Effector memory CD4-positive, alpha-beta T cell (primary cell): ENCODE measurements around the gene KCTD2.
A peak's percentile ranks its signal among the peaks of the same experiment; 100 is the strongest.

Experiments used
- DNase-seq, 3 donors: peaks; one replicate each; pipeline ENCODE4 v3.0.0-alpha.2; 2020
- H3K27ac ChIP-seq: 2 replicates; pipeline ENCODE4 v1.7.0; 2013; ENCODE audit warnings: mild to moderate bottlenecking, low read length, moderate library complexity; ENCODE audit not compliant: insufficient read depth, poor library complexity, severe bottlenecking
- H3K27me3 ChIP-seq: replicated peaks from 2 replicates; pipeline ENCODE4 v1.7.0; 2013; ENCODE audit warnings: mild to moderate bottlenecking, low read length; ENCODE audit not compliant: insufficient read depth, control insufficient read depth, poor library complexity, severe bottlenecking
- H3K36me3 ChIP-seq: 2 replicates; pipeline ENCODE4 v1.7.0; 2013; ENCODE audit warnings: mild to moderate bottlenecking, low read length, moderate library complexity; ENCODE audit not compliant: control insufficient read depth, insufficient read depth
- H3K4me1 ChIP-seq: 2 replicates; pipeline ENCODE4 v1.7.0; 2013; ENCODE audit warnings: low read length, mild to moderate bottlenecking; ENCODE audit not compliant: control insufficient read depth, insufficient read depth, poor library complexity, severe bottlenecking
- H3K4me3 ChIP-seq: 2 replicates; pipeline ENCODE4 v1.7.0; 2013; ENCODE audit warnings: low read length, low read depth, mild to moderate bottlenecking; ENCODE audit not compliant: insufficient read depth, poor library complexity, severe bottlenecking
- H3K9me3 ChIP-seq: 2 replicates; pipeline ENCODE4 v1.7.0; 2013; ENCODE audit warnings: mild to moderate bottlenecking, low read length, moderate library complexity; ENCODE audit not compliant: control insufficient read depth

The KCTD2 gene

DNA sequence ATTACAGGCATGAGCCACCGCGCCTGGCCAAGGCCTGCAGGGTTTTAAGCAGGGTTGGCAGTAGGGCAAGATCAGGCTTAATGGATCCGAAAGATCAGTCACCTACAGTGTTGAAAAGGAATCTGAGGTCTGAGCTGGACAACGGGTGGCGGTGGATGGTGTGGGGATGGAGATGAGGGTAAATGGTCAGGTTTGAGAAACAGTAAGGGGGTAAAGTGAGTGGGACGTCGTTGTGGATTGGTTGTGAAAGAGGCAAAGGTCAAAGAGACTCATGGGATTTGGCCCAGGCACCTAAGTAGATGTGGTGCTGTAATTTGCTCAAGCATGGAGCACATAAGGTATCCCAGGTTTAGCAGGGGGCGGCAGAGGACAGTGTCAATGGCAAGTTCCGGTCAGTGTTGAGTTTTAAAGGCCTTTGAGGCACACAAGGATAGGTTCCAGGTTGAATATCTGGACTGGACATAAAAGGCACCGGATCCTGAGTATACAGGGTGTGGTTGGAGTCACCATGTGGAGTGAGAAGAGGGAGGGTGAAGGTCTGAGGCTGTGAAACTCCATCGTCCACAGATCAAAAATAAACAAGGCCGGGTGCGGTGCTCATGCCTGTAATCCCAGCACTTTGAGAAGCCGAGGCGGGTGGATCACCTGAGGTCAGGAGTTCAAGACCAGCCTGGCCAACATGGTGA is 39.6 kb downstream of the KCTD2 start:
- H3K27ac ChIP-seq, result no peak overlapping the region
- H3K4me3 ChIP-seq, result no peak overlapping the region
- H3K36me3 ChIP-seq, result no peaks in the 10 kb centered on the region
- peaks cover 10% of the 10 kb centered on the region for H3K4me1 ChIP-seq
- DNase-seq, result no peak
- no peaks in the 10 kb centered on the region for H3K27me3 ChIP-seq
- no peaks in the 10 kb centered on the region for H3K9me3 ChIP-seq

DNA sequence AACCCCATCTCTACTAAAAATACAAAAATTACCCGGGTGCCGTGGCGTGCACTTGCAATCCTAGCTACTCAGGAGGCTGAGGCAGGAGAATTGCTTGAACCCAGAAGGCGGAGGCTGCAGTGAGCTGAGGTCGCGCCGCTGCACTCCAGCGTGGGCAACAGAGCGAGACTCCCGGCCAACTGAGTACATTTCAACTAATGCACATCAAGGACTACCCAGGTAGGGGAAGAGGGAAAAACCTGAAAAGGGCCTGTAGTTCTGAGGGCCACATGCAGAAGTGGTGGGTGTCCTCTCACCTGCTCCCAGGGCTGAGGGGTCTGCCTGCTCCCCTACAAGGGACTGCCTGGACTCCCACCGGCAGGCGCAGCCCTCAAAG is 40.1 kb downstream of the KCTD2 start:
- DNase-seq, result no peak
- Histone ChIP-seq H3K9me3 (no peaks in the 10 kb centered on the region), H3K27me3 (no peaks in the 10 kb centered on the region), H3K36me3 (no peaks in the 10 kb centered on the region), H3K4me3 (peak overlapping the region; percentile 70), H3K4me1 (peaks cover 10% of the 10 kb centered on the region), H3K27ac (peak overlapping the region; percentile 58)

DNA sequence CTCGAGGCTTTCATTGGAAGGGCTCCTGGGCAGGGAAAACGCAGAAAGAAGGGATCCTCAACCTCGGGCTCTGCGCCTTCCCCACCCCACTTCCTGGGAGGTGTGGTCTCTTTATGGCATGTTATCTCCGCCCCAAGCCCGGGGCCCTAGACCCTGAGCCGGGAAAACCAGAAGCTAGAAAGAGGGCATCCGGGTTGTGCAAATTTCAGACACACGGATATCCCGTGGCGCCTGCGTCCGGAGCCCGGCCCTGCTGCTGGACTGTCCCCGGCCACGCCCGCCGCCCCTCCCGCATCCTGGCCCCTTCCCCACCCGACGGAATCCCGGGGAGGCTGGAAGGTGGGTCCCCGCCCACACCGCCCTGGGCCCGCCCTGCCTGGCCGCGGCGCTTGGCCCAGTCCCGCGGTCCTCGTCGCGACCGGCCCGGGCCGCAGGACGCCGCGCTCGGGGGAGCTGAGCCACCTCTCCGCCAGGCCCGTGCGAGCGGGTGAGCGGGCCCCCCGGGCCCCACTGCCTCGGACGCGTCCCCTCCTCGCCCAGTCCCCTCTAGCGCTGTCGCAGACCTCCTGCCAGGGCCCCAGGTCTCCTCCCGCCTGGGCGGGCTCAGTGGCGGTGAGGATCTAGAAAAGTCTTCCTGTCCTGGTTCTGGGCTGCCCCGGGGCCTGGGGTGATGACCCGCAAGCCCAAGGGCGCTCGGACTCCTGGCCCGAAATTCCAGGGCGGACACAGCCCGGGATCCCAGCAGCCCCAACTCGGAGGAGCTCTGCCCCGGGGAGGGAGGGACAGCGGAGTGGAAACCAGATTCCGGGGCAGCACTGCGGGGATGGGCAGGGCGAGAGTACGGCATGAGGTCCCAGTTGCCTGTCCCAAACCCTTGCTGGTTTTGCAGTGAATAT is 40.8 kb downstream of the KCTD2 start, which contains the start of gene SLC16A5:
Gene SLC16A5 (plus strand): TSS at position 397 of the 896 bp plus-strand sequence. CDS start 5,683 bp downstream, outside the sequence.
- peak in 2 of 3 donors; percentile 16 to 25 for DNase-seq
- H3K27ac ChIP-seq, result peak within 1 kb of the TSS; percentile 58
- H3K27me3 ChIP-seq, result no peaks in the 10 kb centered on the region
- no peaks in the 10 kb centered on the region for H3K9me3 ChIP-seq
- peak within 1 kb of the TSS; percentile 70 for H3K4me3 ChIP-seq
- peaks cover 10% of the 10 kb centered on the region for H3K4me1 ChIP-seq
- no peaks in the 10 kb centered on the region for H3K36me3 ChIP-seq

DNA sequence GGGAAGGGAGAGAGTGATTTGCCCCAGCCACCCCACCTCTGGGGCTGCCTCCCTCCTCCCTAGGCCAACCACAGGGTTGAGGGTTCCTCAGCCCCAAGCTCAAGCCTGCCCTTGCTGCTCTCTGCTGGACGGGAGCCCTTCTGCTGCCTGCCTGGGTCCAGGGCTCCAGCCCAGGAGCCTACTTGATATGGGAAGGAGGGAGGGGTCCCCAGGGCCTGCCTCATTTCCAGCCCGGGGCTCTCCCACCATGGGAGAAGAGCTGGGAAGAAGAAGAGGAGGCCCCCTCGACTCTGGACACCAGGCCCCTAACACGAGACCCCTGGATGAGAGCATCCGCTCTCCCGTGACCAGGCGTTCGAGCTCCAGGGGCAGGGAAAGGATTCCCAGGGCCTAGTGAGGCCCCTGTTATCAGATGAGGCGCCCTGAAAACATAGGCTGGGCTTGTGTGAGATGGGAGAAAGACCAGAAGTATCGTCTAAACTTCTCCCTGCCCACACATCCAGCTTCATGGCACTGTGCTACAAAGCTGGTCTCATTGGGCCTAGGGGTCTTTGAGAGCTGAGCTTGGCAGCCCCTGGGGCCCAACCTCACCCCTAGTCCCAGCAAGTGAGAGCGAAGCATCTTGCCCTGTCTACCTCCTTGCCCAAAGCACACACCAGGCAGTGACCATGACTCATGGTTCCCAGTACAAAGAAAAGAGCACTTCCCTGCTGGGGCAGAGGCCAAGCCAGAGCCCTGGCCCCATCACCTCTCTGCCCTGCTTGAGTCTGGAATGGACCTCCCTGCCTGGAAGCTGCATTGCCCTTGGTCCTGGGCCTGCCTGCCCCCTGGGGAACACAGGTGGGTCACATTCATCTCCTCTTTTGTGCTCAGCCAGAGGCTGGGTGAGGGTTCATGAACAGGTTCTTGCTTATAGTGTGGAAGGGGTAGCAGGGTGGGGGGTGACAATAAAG is 41.7 kb downstream of the KCTD2 start:
- H3K9me3 ChIP-seq, result no peaks in the 10 kb centered on the region
- DNase-seq, result no peak
- H3K27ac ChIP-seq, result no peak overlapping the region
- H3K27me3 ChIP-seq, result no peaks in the 10 kb centered on the region
- H3K36me3 ChIP-seq, result no peaks in the 10 kb centered on the region
- H3K4me1 ChIP-seq, result peaks cover 10% of the 10 kb centered on the region
- H3K4me3 ChIP-seq, result peak overlapping the region; percentile 70

DNA sequence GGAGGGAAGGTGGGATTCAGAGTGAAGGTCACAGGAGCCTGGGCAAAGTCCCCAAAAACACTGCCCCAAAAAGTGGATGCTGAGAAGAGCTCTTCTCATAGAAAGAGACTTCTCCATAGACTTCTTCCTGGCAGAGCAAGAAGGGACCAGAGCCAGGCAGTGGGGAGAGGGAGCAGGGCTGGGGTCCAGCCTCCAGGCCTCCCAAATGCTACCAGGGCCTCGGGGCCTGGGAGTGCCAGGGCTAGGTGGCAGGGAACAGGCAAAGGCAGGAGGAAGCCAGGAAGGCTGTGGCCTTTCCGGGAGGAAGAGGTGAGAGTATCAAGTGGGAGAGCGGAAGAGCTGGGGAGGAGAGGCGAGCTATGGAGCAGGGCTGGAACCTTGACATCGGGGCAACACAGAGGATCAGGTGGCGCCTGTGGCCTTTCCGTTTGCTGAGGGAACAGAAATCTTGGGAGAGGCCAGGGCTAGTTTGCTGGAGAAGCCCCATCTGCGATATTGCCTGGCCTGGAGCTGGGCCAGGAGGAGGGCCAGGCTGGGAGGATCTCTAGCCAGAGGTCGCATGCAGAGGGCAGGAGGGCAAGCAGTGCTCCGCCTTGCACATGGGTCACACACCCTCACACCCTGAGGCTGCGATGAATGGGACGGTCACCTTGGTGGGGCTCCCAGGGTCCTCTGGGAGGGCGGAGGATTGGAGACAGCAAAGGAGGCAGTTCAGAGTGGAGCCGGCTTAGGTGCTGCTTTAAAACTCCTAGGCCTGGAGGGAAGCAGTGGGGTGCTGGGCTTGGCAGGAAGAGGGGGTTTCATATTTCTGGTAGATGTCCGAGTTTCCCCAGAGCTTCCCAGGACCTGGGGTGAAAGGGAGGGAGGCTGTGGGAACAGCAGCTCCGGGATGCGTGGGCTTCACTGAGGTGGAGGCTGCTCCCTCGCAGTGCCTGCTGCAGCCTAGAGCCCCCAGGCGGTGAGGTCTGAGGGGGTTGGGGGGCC is 44.1 kb downstream of the KCTD2 start:
- H3K27ac ChIP-seq, result no peak overlapping the region
- no peaks in the 10 kb centered on the region for H3K9me3 ChIP-seq
- no peaks in the 10 kb centered on the region for H3K36me3 ChIP-seq
- H3K27me3 ChIP-seq, result no peaks in the 10 kb centered on the region
- peaks cover 5% of the 10 kb centered on the region for H3K4me1 ChIP-seq
- DNase-seq, result no peak
- no peak overlapping the region for H3K4me3 ChIP-seq

DNA sequence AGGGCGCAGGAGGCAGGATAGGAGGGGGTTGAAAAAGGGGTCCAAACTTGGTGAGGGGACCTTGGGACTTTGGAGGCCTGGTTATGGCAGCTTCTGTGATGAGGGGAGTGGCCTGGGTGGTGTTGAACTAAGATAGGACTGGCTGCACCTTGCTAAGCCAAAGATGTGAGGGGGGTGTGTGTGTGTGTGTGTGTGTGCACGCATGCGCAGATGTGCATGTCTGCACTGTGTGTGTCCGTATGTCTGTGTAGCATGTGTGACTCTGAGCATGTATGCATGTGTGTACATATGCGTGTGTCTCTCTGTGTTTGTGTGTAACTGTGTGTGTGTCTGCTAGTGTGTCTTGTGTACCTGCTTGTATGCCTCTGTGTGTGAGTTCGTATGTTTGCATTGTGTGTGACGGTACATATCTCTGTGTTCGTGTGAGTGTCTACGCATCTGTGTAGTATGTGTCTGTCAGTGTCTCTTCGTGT is 44.9 kb downstream of the KCTD2 start:
- Histone ChIP-seq H3K4me3 (no peak overlapping the region), H3K9me3 (no peaks in the 10 kb centered on the region), H3K4me1 (peaks cover 5% of the 10 kb centered on the region), H3K36me3 (no peaks in the 10 kb centered on the region), H3K27ac (no peak overlapping the region), H3K27me3 (no peaks in the 10 kb centered on the region)
- DNase-seq, result no peak

DNA sequence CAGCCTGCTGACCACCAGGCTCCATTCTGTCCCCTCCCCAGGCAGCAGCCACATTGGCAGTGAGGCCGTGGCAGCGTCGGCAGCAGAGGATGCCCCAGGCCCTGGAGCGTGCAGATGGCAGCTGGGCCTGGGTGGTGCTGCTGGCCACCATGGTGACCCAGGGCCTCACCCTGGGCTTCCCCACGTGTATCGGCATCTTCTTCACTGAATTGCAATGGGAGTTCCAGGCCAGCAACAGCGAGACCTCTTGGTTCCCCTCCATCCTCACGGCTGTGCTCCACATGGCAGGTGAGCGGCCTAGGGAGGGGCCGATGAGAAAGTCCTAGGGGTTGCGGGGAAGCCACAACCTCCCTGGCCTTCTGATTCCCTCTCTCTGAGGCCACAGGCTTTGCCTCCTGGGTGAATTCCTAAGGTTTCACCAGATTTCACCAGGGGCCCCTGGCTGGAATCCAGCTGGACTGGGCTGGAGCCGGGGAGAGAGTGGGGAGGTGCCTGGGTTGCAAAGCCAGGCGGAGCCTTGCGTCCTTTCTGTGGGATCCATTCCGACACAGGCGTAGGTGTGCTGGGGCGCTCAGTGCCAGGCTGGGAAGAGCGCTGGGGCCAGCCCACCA is 46.6 kb downstream of the KCTD2 start:
- no peak overlapping the region for H3K4me3 ChIP-seq
- H3K4me1 ChIP-seq, result no peaks in the 10 kb centered on the region
- no peaks in the 10 kb centered on the region for H3K27me3 ChIP-seq
- no peak overlapping the region for H3K27ac ChIP-seq
- no peak for DNase-seq
- no peaks in the 10 kb centered on the region for H3K36me3 ChIP-seq
- H3K9me3 ChIP-seq, result no peaks in the 10 kb centered on the region

DNA sequence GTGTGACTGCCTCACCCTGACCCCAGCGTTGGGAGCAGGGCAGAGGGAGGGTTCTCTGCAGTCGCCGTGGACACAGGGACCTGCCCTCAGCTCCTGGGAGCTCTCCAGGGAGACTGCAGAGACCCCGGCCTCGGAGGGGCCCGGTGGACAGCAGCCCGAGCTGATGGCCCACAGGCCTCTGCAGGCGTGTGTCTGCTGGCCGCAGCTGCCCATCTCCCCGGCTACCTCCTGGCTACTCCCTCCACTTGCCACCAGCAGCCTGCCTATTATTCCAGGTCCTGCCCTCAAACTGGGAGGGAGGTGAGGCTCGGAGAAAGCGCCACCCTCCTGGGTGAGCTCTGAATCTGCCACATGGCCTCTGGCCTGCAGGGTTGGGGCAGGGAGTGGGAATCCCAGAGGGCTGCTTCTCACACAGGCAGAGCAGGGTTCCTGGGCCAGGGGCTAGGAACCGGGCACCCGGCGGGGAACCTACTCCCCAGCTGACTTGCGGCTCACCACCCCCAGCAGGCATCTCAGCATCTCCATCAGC is 47.9 kb downstream of the KCTD2 start:
- no peak overlapping the region for H3K4me3 ChIP-seq
- no peak for DNase-seq
- no peaks in the 10 kb centered on the region for H3K36me3 ChIP-seq
- no peaks in the 10 kb centered on the region for H3K27me3 ChIP-seq
- H3K4me1 ChIP-seq, result no peaks in the 10 kb centered on the region
- H3K9me3 ChIP-seq, result no peaks in the 10 kb centered on the region
- no peak overlapping the region for H3K27ac ChIP-seq
